ENCODE data around the gene NME2. TPM values are rescaled to one million over a fixed set of nuclear protein-coding genes. Genes with fewer than 3 reads are reported as not detected.

NME2 gene
- total and polyA plus RNA-seq, 5 donors = 311 to 488 (median 330) TPM

- ATAC-seq (no peak), DNase-seq (no peak)
- H3K4me3 ChIP-seq (ENCODE audit: low read length) = no peak overlapping the region
- no peaks in the 10 kb centered on the region for H3K9me3 ChIP-seq (ENCODE audit: control insufficient read depth, low read length)
- no peaks in the 10 kb centered on the region for H3K4me1 ChIP-seq (ENCODE audit: control insufficient read depth, insufficient read depth, low read length)
- WGBS = 86% methylated on average over 1 of the region's 1 CpG
- intact Hi-C loops (cut with DNase I) = no loop called here
- no peak overlapping the region for H3K27ac ChIP-seq (ENCODE audit: low read length)
- H3K27me3 ChIP-seq (ENCODE audit: control insufficient read depth, insufficient read depth) = no peaks in the 10 kb centered on the region
Observed at GRCh38 chr17:51214920-51215319, 48.7 kb downstream of the NME2 start.

- Histone ChIP-seq H3K4me3 (ENCODE audit: low read length) (no peak overlapping the region), H3K27ac (ENCODE audit: low read length) (no peak overlapping the region), H3K4me1 (ENCODE audit: control insufficient read depth, insufficient read depth, low read length) (no peaks in the 10 kb centered on the region), H3K9me3 (ENCODE audit: control insufficient read depth, low read length) (no peaks in the 10 kb centered on the region), H3K27me3 (ENCODE audit: control insufficient read depth, insufficient read depth) (no peaks in the 10 kb centered on the region)
- intact Hi-C loops (cut with DNase I) = no loop called here
- ATAC-seq = no peak
- WGBS = 100% methylated on average over 1 of the region's 1 CpG
- DNase-seq = no peak
Observed at GRCh38 chr17:51217946-51218345, 51.7 kb downstream of the NME2 start.

- Histone ChIP-seq H3K4me1 (ENCODE audit: control insufficient read depth, insufficient read depth, low read length) (peaks cover 2% of the 10 kb centered on the region), H3K27ac (ENCODE audit: low read length) (no peak overlapping the region), H3K9me3 (ENCODE audit: control insufficient read depth, low read length) (no peaks in the 10 kb centered on the region), H3K4me3 (ENCODE audit: low read length) (no peak overlapping the region), H3K27me3 (ENCODE audit: control insufficient read depth, insufficient read depth) (no peaks in the 10 kb centered on the region)
- WGBS = 91% methylated on average over 4 of the region's 4 CpGs
- ATAC-seq (no peak), DNase-seq (no peak)
- intact Hi-C loops (cut with DNase I) = no loop called here
Observed at GRCh38 chr17:51221322-51221721, 55.1 kb downstream of the NME2 start.

Other genes starting within 250 kb of the NME2 start
- 10 to 100 TPM; 58.4 to 81.0 (median 60.8) TPM for gene SPAG9, start 45.5 kb upstream of the NME2 start, total RNA-seq
- 19.1 TPM for gene SPAG9, start 45.5 kb upstream of the NME2 start, polyA plus RNA-seq
- gene NME1, start 12.9 kb upstream of the NME2 start, total RNA-seq = 10 to 100 TPM; 18.7 to 43.8 (median 25.0) TPM
- 35.6 TPM for gene NME1, start 12.9 kb upstream of the NME2 start, polyA plus RNA-seq
- gene MBTD1, start 93.6 kb downstream of the NME2 start, total RNA-seq = 1 to 10 TPM; 5.9 to 9.1 (median 6.3) TPM
- gene MBTD1, start 93.6 kb downstream of the NME2 start, polyA plus RNA-seq = 4.1 TPM
- gene UTP18, start 94.1 kb downstream of the NME2 start, total RNA-seq = 10 to 100 TPM in 1 of 4 donors, 1 to 10 TPM in 3; 8.1 to 13.6 (median 8.5) TPM
- gene UTP18, start 94.1 kb downstream of the NME2 start, polyA plus RNA-seq = 6.8 TPM